Embryonic facial prominence (tissue), 1 donor: ENCODE results near the gene BHLHE41.

Experiments
- DNase-seq: peaks from one replicate; pipeline ENCODE4 v3.0.0-alpha.2; 2016; ENCODE audit errors: extremely low spot score

The BHLHE41 gene

GRCh38 chr12:26114720-26115401, 10.0 kb downstream of the BHLHE41 start:
- peak; percentile 79 for DNase-seq

GRCh38 chr12:26113853-26114719, 10.8 kb downstream of the BHLHE41 start:
- peak; percentile 71 for DNase-seq

- no peak for DNase-seq
Measured at GRCh38 chr12:26113181-26113654, 11.6 kb downstream of the BHLHE41 start.

GRCh38 chr12:26112703-26113147, 12.1 kb downstream of the BHLHE41 start:
- DNase-seq: no peak

GRCh38 chr12:26112232-26112631, 12.6 kb downstream of the BHLHE41 start:
- DNase-seq: no peak

GRCh38 chr12:26109343-26109881, 15.4 kb downstream of the BHLHE41 start:
- DNase-seq: no peak

GRCh38 chr12:26108915-26109314, 15.9 kb downstream of the BHLHE41 start:
- DNase-seq: no peak

GRCh38 chr12:26106347-26106746, 18.5 kb downstream of the BHLHE41 start:
- DNase-seq: no peak

- DNase-seq: no peak
Measured at GRCh38 chr12:26102953-26103352, 21.9 kb downstream of the BHLHE41 start.

- DNase-seq: no peak
Measured at GRCh38 chr12:26101763-26102162, 23.1 kb downstream of the BHLHE41 start.

GRCh38 chr12:26101350-26101734, 23.5 kb downstream of the BHLHE41 start:
- DNase-seq: no peak

- no peak for DNase-seq
Measured at GRCh38 chr12:26100666-26101349, 24.0 kb downstream of the BHLHE41 start.

- no peak for DNase-seq
Measured at GRCh38 chr12:26097046-26097878, 27.6 kb downstream of the BHLHE41 start.

GRCh38 chr12:26096036-26096435, 28.8 kb downstream of the BHLHE41 start:
- no peak for DNase-seq

GRCh38 chr12:26095186-26095585, 29.7 kb downstream of the BHLHE41 start:
- DNase-seq: no peak

GRCh38 chr12:26092346-26093105, 32.3 kb downstream of the BHLHE41 start:
- no peak for DNase-seq

- no peak for DNase-seq
Measured at GRCh38 chr12:26091822-26092221, 33.0 kb downstream of the BHLHE41 start.

GRCh38 chr12:26090836-26091510, 33.9 kb downstream of the BHLHE41 start:
- no peak for DNase-seq

GRCh38 chr12:26088998-26089397, 35.8 kb downstream of the BHLHE41 start:
- DNase-seq: no peak

GRCh38 chr12:26086936-26087335, 37.9 kb downstream of the BHLHE41 start:
- DNase-seq: no peak
